Left ventricle myocardium inferior (tissue), 1 donor: ENCODE data around the gene NPAS4. TPM values are rescaled to one million over a fixed set of nuclear protein-coding genes. Genes with fewer than 3 reads are reported as not detected.

Experiments used
- DNase-seq: peaks from one replicate; pipeline ENCODE4 v3.0.0-alpha.2; 2020
- H3K27ac ChIP-seq: fragments of 200-600 bp; replicated peaks from 2 replicates; pipeline ENCODE4 v1.8.0; 2021
- H3K27me3 ChIP-seq: fragments of 200-600 bp; 2 replicates; pipeline ENCODE4 v1.8.0; 2021; ENCODE audit warnings: low read depth
- H3K36me3 ChIP-seq: fragments of 200-600 bp; 2 replicates; pipeline ENCODE4 v1.8.0; 2021
- H3K4me1 ChIP-seq: fragments of 200-600 bp; 2 replicates; pipeline ENCODE4 v1.8.0; 2021
- H3K4me3 ChIP-seq: fragments of 200-600 bp; 2 replicates; pipeline ENCODE4 v1.8.0; 2021; ENCODE audit warnings: mild to moderate bottlenecking, moderate library complexity
- H3K9me3 ChIP-seq: fragments of 200-600 bp; replicated peaks from 2 replicates; pipeline ENCODE4 v1.8.0; 2021
- intact Hi-C: fragments of 100-400 bp; cut with micrococcal nuclease; formaldehyde crosslinking; loops from one replicate; pipeline ENCODE4 v1.11.0; 2022
- total RNA-seq: library from RNA; stranded (reverse); fragmentation: NEBNext Ultra II Directional; extraction: Animal tissue kit (Norgen Biotek cat#: 25700); gene quantifications from one replicate; pipeline ENCODE4 v1.2.1, GENCODE V29; 2021
- TF ChIP-seq, protein P1 (sequence below): fragments of 200-600 bp; IDR thresholded peaks from 2 replicates; pipeline ENCODE4 v1.8.0; 2021; ENCODE audit warnings: antibody characterized with exemption, mild to moderate bottlenecking, borderline replicate concordance
- donor health status: DM: no; HTN: yes; CAD: no; lungs with severe emphysema.

Gene NPAS4
- total RNA-seq, 1 donor from 2014 or later, result not detected

DNA sequence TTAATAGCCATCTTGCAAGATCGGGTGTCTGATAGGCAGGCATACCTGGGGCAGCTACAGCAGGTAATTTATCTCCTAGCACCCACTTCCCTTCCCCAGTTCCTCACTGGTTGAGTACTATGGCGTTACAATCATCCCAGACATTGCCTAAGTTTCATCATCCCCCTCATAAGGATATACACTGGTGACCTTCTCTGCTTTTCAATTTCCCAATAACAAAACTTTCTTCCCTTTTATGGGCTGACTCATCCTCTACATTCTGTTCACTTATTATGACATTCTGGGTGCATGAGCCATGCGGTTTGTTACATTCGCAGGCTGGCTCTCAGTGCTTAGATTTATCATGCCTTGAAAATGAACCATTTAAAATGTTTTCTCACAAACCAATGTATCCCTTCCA lies 22.8 kb downstream of the NPAS4 start:
- H3K27ac ChIP-seq, result no peak overlapping the region

DNA sequence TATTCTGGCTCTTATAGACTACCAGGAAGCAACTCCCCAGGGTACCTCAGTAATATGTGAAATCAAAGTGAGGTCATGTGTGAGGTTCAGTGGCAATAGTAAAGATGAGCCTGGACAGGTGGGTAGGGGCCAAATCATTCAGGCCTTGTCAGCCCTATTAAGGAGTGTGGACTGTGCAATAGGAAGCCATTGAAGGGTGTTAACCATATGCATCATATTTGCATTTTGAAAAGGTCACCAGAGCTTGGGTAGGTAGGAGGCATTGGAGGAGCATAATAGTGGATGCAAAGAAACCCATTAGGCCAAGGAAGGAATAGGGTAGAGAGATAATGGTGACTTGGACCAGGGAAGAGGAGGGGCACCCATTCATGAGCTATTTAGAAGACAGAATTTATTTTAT lies 26.2 kb downstream of the NPAS4 start:
- H3K4me3 ChIP-seq, result no peak overlapping the region
- H3K27me3 ChIP-seq, result no peaks in the 10 kb centered on the region
- TF ChIP-seq, protein P1, sequence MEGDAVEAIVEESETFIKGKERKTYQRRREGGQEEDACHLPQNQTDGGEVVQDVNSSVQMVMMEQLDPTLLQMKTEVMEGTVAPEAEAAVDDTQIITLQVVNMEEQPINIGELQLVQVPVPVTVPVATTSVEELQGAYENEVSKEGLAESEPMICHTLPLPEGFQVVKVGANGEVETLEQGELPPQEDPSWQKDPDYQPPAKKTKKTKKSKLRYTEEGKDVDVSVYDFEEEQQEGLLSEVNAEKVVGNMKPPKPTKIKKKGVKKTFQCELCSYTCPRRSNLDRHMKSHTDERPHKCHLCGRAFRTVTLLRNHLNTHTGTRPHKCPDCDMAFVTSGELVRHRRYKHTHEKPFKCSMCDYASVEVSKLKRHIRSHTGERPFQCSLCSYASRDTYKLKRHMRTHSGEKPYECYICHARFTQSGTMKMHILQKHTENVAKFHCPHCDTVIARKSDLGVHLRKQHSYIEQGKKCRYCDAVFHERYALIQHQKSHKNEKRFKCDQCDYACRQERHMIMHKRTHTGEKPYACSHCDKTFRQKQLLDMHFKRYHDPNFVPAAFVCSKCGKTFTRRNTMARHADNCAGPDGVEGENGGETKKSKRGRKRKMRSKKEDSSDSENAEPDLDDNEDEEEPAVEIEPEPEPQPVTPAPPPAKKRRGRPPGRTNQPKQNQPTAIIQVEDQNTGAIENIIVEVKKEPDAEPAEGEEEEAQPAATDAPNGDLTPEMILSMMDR, result no peak
- intact Hi-C loops, result no loop called here
- H3K27ac ChIP-seq, result no peak overlapping the region
- peaks cover 21% of the 10 kb centered on the region for H3K9me3 ChIP-seq
- no peaks in the 10 kb centered on the region for H3K36me3 ChIP-seq
- no peak for DNase-seq
- H3K4me1 ChIP-seq, result no peaks in the 10 kb centered on the region

More for the DNA sequence above, 22.8 kb downstream of the NPAS4 start:
- no peaks in the 10 kb centered on the region for H3K36me3 ChIP-seq
- intact Hi-C loops, result no loop called here
- H3K27me3 ChIP-seq, result no peaks in the 10 kb centered on the region
- DNase-seq, result no peak
- H3K9me3 ChIP-seq, result peaks cover 20% of the 10 kb centered on the region
- TF ChIP-seq, protein P1, result no peak
- H3K4me3 ChIP-seq, result no peak overlapping the region
- peaks cover under 1% of the 10 kb centered on the region for H3K4me1 ChIP-seq

DNA sequence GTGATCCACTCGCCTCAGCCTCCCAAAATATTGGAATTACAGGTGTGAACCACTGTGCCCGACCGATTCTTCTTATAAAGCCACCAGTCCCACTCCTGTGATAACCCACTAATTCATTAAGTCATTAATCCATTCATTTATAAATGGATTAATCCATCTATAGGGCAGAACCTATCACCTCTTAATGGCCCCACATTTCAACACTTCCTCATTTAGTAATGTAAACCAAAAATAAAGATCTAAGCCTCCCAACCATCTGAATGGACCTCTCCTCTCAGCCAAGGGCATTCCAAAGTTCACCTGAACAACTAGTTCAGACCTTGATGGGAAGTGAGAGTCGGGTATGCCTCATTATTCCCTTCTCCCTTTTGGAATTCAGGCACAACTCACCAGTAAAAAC lies 27.7 kb downstream of the NPAS4 start:
- no peak overlapping the region for H3K27ac ChIP-seq
- TF ChIP-seq, protein P1, result no peak

DNA sequence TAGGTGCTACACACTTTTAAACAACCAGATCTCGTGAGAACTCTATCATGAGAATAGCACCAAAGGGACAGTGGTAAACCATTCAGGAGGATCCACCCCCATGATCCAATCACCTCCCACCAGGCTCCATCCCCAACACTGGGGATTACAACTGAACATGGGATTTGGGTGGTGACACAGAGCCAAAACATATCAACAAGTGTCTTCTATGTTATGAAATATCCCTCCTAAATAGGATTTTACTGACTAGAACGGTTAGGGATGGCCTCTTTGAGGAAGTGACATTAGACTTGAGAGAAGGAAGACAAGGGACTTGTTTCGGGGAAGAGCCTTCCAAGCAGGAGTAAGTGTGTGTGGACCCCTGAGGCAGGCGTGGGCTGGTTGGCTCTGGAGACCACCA lies 29.7 kb downstream of the NPAS4 start:
- H3K4me1 ChIP-seq, result no peaks in the 10 kb centered on the region
- H3K9me3 ChIP-seq, result peaks cover 4% of the 10 kb centered on the region
- H3K4me3 ChIP-seq, result no peak overlapping the region
- TF ChIP-seq, protein P1, result no peak
- intact Hi-C loops, result no loop called here
- no peak overlapping the region for H3K27ac ChIP-seq
- no peaks in the 10 kb centered on the region for H3K36me3 ChIP-seq
- no peak for DNase-seq
- H3K27me3 ChIP-seq, result peaks cover 5% of the 10 kb centered on the region

More for the DNA sequence above, 27.7 kb downstream of the NPAS4 start:
- no peak for DNase-seq
- peaks cover 12% of the 10 kb centered on the region for H3K9me3 ChIP-seq
- peaks cover under 1% of the 10 kb centered on the region for H3K27me3 ChIP-seq
- H3K4me1 ChIP-seq, result no peaks in the 10 kb centered on the region
- H3K4me3 ChIP-seq, result no peak overlapping the region
- H3K36me3 ChIP-seq, result no peaks in the 10 kb centered on the region
- intact Hi-C loops, result no loop called here

DNA sequence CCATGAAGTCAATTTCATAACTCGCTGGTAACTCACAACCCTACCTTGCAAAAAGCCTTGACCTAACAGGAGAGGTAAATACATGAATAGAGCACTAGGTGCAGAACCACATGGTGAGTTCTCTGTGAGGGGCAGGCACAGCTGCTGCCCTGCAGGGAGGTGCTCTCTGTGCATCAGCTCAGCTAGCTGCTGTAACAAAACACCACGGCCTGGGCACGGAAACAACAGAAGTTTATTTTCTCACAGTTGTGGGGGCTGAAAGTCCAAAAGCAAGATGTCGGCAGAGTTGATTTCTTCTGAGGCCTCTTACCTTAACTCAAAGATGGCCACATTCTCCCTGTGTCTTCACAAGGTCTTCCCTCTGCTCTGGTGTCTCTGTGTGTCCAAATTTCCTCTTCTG lies 30.8 kb downstream of the NPAS4 start:
- Histone ChIP-seq H3K4me3 (no peak overlapping the region), H3K27ac (no peak overlapping the region), H3K4me1 (no peaks in the 10 kb centered on the region), H3K9me3 (peaks cover 4% of the 10 kb centered on the region), H3K27me3 (peaks cover 5% of the 10 kb centered on the region), H3K36me3 (no peaks in the 10 kb centered on the region)
- DNase-seq, result no peak
- intact Hi-C loops, result no loop called here
- TF ChIP-seq, protein P1, result no peak

DNA sequence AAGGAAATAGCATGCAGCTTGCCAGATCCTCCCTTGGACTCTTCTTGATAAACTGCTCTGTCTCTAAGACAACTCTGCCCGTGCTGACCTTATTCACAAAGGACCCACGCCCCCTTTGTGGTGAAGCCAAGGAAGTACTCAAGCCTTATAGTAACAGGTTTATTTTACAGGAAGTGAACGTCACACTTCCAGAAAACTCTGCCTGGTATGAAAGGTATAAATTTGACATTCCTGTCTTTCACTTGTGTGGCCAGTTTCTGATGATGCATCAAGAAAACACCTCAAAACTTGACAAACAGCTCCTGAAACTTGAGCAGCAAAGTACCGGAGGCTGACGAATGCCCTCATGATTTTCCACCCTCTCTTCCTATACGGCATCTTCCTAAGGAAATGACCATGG lies 33.4 kb downstream of the NPAS4 start:
- H3K27me3 ChIP-seq, result peaks cover 5% of the 10 kb centered on the region
- DNase-seq, result no peak
- H3K27ac ChIP-seq, result no peak overlapping the region
- H3K9me3 ChIP-seq, result peaks cover 4% of the 10 kb centered on the region
- H3K36me3 ChIP-seq, result no peaks in the 10 kb centered on the region
- no peaks in the 10 kb centered on the region for H3K4me1 ChIP-seq
- intact Hi-C loops, result no loop called here
- H3K4me3 ChIP-seq, result no peak overlapping the region
- TF ChIP-seq, protein P1, result no peak
